ENCODE measurements around the gene TUBA1A. TPM values are rescaled to one million over a fixed set of nuclear protein-coding genes. Genes with fewer than 3 reads are reported as not detected.

The TUBA1A gene
- total RNA-seq, 1 experiment from 2014 or later = 24.1 TPM

GRCh38 chr12:49200919-49201594, 12.2 kb upstream of the TUBA1A start:
- peak; percentile 78 for ATAC-seq
- H3K4me1 ChIP-seq (ENCODE audit: control insufficient read depth in 1 of 2, insufficient read depth in 2 of 2, low read length in 2 of 2) = peaks cover 16 to 29% of the 10 kb centered on the region in 2 experiments
- no peak overlapping the region for H3K27ac ChIP-seq (ENCODE audit: low read depth, low read length)
- H3K79me2 ChIP-seq (ENCODE audit: insufficient read depth, low read length) = no peaks in the 10 kb centered on the region
- H4K20me1 ChIP-seq (ENCODE audit: insufficient read depth) = no peaks in the 10 kb centered on the region
- H3K9me3 ChIP-seq (ENCODE audit: control insufficient read depth in 1 of 2, insufficient read depth in 1 of 2, low read depth in 1 of 2, low read length in 2 of 2) = no peaks in the 10 kb centered on the region
- BruUV-seq (replicated peaks) = no TSS peak
- no peaks in the 10 kb centered on the region for H3K36me3 ChIP-seq (ENCODE audit: control insufficient read depth in 1 of 2, insufficient read depth in 2 of 2, low read length in 2 of 2)
- ChIA-PET CTCF (interaction anchor here (1.1 kb wide), 1 partner anchor 34 kb away, joined by 4 read pairs; no protein-coding TSS in a partner anchor), RAD21 (ENCODE audit: low non-redundant PET in 1 of 2, low total read pairs in 2 of 2, uncharacterized antibody in 2 of 2, unreplicated experiment in 2 of 2) (no interaction called here), POLR2A (interaction anchor here (1.9 kb wide), 1 partner anchor 13 kb away, joined by 7 read pairs; the partner anchor contains the start of gene TUBA1A)
- 0 out of 4 replicates have a peak overlapping the region, but pooled peaks of 1 of the 2 experiments have one; percentile 1 for H3K4me3 ChIP-seq (replicated peaks in 1 of 2; ENCODE audit: low read depth in 1 of 2, low read length in 2 of 2)
- intact Hi-C loops (cut with micrococcal nuclease) = no loop called here
- peak overlapping the region; percentile 67 for H3K4me2 ChIP-seq (ENCODE audit: low read length)
- TF ChIP-seq JUND (IDR thresholded peaks at IDR 0.05) (peak; percentile 90), MAX (IDR thresholded peaks at IDR 0.05) (no peak; the same call in 1 of the 2 replicates), POLR2AphosphoS5 (IDR thresholded peaks at IDR 0.05; ENCODE audit: low read depth, low read length) (no peak), ELF1 (IDR thresholded peaks at IDR 0.05; ENCODE audit: borderline replicate concordance, low read depth) (no peak), YY1 (IDR thresholded peaks at IDR 0.05; ENCODE audit: extremely low read depth, insufficient replicate concordance, low read depth, low read length) (no peak), ZNF274 (IDR thresholded peaks at IDR 0.05; ENCODE audit: low read depth, low read length) (no peak), EGR1 (IDR thresholded peaks at IDR 0.05; ENCODE audit: low read depth) (no peak), FOSL1 (IDR thresholded peaks at IDR 0.05; ENCODE audit: low read depth) (peak; percentile 89), ATF3 (IDR thresholded peaks at IDR 0.05) (peak; percentile 69; the same call in 1 of the 2 replicates), SP1 (IDR thresholded peaks at IDR 0.05; ENCODE audit: low read depth) (peak; percentile 75), CEBPB (IDR thresholded peaks at IDR 0.05; ENCODE audit: low read depth) (peak; percentile 99)
- DNase-seq (ENCODE audit: low read depth, low spot score) = peak; percentile 51
- H3K27me3 ChIP-seq (ENCODE audit: insufficient read depth, low read length) = no peaks in the 10 kb centered on the region
- H2AFZ ChIP-seq (ENCODE audit: low read depth, low read length, poor library complexity, severe bottlenecking) = peak overlapping the region; percentile 89
- H3K9ac ChIP-seq (ENCODE audit: low read length) = peak overlapping the region; percentile 21; the same call in 1 of the 2 replicates
- H3K9me2 ChIP-seq (ENCODE audit: insufficient read depth) = no peaks in the 10 kb centered on the region

Measured in HCT116 (cell line).